ENCODE measurements around the gene PGAM4.

DNA sequence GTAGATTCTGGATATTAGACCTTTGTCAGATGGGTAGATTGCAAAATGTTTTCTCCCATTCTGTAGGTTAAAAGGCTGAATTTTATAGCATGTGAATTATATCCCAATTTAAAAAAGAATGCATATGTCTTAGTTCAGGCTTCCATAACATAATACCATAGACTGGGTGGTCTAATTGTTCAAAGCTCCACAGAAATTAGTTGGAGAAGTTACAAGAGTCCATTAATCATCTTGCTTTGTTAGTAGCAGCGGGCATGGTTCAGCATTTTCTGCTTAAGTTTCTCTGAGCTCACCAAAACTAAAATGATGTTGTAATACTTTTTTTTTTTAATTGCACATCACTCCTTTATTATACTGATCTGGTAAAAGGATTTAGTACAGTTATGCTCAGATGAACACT, 1.8 kb downstream of the PGAM4 start:
- TF ChIP-seq, protein P1, sequence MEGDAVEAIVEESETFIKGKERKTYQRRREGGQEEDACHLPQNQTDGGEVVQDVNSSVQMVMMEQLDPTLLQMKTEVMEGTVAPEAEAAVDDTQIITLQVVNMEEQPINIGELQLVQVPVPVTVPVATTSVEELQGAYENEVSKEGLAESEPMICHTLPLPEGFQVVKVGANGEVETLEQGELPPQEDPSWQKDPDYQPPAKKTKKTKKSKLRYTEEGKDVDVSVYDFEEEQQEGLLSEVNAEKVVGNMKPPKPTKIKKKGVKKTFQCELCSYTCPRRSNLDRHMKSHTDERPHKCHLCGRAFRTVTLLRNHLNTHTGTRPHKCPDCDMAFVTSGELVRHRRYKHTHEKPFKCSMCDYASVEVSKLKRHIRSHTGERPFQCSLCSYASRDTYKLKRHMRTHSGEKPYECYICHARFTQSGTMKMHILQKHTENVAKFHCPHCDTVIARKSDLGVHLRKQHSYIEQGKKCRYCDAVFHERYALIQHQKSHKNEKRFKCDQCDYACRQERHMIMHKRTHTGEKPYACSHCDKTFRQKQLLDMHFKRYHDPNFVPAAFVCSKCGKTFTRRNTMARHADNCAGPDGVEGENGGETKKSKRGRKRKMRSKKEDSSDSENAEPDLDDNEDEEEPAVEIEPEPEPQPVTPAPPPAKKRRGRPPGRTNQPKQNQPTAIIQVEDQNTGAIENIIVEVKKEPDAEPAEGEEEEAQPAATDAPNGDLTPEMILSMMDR (IDR thresholded peaks at IDR 0.05) = no peak
- no peak for TF ChIP-seq EZH2 (IDR thresholded peaks at IDR 0.05; ENCODE audit: borderline replicate concordance, insufficient read depth, low read depth, low read length, poor library complexity, severe bottlenecking)

All from B cell (primary cell).